ENCODE measurements around the gene STX8. TPM values are rescaled to one million over a fixed set of nuclear protein-coding genes. Genes with fewer than 3 reads are reported as not detected.
A peak's percentile ranks its signal among the peaks of the same experiment; 100 is the strongest.

STX8 gene
- polyA plus RNA-seq, 1 experiment = 103 TPM

DNA sequence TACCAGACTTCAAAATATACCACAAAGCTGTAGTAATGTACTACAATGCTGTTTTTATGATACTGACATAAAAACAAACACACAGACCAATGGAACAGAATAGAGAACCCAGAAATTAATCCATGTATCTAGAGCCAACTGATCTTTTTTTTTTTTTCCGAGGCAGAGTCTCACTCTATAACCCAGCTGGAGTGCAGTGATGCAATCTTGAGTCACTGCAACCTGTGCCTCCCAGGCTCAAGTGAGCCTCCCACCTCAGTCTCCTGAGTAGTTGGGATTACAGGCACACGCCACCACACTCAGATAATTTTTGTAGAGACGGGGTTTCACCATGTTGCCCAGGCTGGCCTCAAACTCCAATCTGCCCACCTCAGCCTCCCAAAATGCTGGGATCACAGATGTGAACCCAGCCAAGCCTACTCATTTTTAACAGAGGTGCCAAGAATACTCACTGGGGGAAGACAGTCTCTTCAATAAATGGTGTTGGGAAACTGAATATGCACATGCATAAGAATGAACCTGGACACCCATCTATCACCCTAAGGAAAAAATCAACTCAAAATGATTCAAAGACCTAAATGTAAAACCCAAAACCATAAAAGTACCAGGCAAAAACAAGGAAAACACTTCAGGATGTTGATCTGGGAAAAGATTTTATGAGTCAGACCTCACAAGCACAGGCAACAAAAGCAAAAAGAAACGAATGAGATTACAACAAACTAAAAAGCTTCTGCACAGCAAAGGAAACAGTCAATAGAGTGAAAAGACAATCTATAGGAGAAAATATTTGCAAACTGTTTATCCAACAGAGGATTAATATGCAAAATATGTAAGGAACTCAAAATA lies 63.1 kb downstream of the STX8 start:
- DNase-seq (ENCODE audit: low read depth, low spot score) = peak; percentile 23
- ChIA-PET CTCF (interaction anchor here (1.2 kb wide), 1 partner anchor 10 kb away, joined by 6 read pairs; no protein-coding TSS in a partner anchor), POLR2A (no interaction called here)
- Histone ChIP-seq H3K27ac (ENCODE audit: low read depth, low read length) (no peak overlapping the region), H3K9me3 (ENCODE audit: control insufficient read depth, insufficient read depth, low read length) (peaks cover 10% of the 10 kb centered on the region), H3K27me3 (ENCODE audit: control insufficient read depth, insufficient read depth, low read length) (no peaks in the 10 kb centered on the region), H3K4me3 (ENCODE audit: low read depth, low read length) (no peak overlapping the region)
- TF ChIP-seq CTCF (IDR thresholded peaks at IDR 0.05; ENCODE audit: low read depth, low read length) = no peak

- ChIA-PET POLR2A (no interaction called here), CTCF (no interaction called here)
- H3K4me3 ChIP-seq (ENCODE audit: low read depth, low read length) = no peak overlapping the region
- no peak for TF ChIP-seq CTCF (IDR thresholded peaks at IDR 0.05; ENCODE audit: low read depth, low read length)
- peaks cover 18% of the 10 kb centered on the region for H3K9me3 ChIP-seq (ENCODE audit: control insufficient read depth, insufficient read depth, low read length)
- DNase-seq (ENCODE audit: low read depth, low spot score) = no peak
- no peak overlapping the region for H3K27ac ChIP-seq (ENCODE audit: low read depth, low read length)
- no peaks in the 10 kb centered on the region for H3K27me3 ChIP-seq (ENCODE audit: control insufficient read depth, insufficient read depth, low read length)
Observed at GRCh38 chr17:9509236-9509816, 66.3 kb downstream of the STX8 start.

- H3K4me3 ChIP-seq (ENCODE audit: low read depth, low read length) = no peak overlapping the region
- POLR2A ChIA-PET = no interaction called here
- H3K27ac ChIP-seq (ENCODE audit: low read depth, low read length) = no peak overlapping the region
- CTCF ChIA-PET = no interaction called here
- no peak for DNase-seq (ENCODE audit: low read depth, low spot score)
- H3K9me3 ChIP-seq (ENCODE audit: control insufficient read depth, insufficient read depth, low read length) = no peaks in the 10 kb centered on the region
- no peaks in the 10 kb centered on the region for H3K27me3 ChIP-seq (ENCODE audit: control insufficient read depth, insufficient read depth, low read length)
- TF ChIP-seq CTCF (IDR thresholded peaks at IDR 0.05; ENCODE audit: low read depth, low read length) = no peak
Observed at GRCh38 chr17:9499041-9499440, 76.6 kb downstream of the STX8 start.

- Histone ChIP-seq H3K27me3 (ENCODE audit: control insufficient read depth, insufficient read depth, low read length) (no peaks in the 10 kb centered on the region), H3K27ac (ENCODE audit: low read depth, low read length) (no peak overlapping the region), H3K9me3 (ENCODE audit: control insufficient read depth, insufficient read depth, low read length) (no peaks in the 10 kb centered on the region), H3K4me3 (ENCODE audit: low read depth, low read length) (no peak overlapping the region)
- TF ChIP-seq CTCF (IDR thresholded peaks at IDR 0.05; ENCODE audit: low read depth, low read length) = no peak
- DNase-seq (ENCODE audit: low read depth, low spot score) = no peak
- ChIA-PET CTCF (no interaction called here), POLR2A (no interaction called here)
Observed at GRCh38 chr17:9498490-9498889, 77.1 kb downstream of the STX8 start.

DNA sequence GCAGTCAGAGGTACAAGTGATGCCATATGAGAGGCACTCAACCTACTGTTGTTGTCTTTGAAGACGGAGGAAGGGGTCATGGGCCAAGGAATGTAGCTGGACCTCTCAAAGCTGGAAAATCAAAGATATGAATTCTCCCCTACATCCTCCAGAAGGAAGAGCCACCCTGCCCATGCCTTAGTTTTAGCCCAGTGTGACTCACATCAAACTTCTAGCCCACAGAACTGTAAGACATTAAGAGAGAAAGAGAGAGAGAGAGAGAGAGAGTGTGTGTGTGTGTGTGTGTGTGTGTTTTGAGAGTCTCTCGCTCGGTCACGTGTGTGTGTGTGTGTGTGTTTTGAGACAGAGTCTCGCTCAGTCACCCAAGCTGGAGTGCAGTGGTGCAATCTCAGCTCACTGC lies 87.1 kb downstream of the STX8 start:
- TF ChIP-seq CTCF (IDR thresholded peaks at IDR 0.05; ENCODE audit: low read depth, low read length) = no peak
- DNase-seq (ENCODE audit: low read depth, low spot score) = no peak
- H3K9me3 ChIP-seq (ENCODE audit: control insufficient read depth, insufficient read depth, low read length) = no peaks in the 10 kb centered on the region
- H3K27ac ChIP-seq (ENCODE audit: low read depth, low read length) = no peak overlapping the region
- no peaks in the 10 kb centered on the region for H3K27me3 ChIP-seq (ENCODE audit: control insufficient read depth, insufficient read depth, low read length)
- no peak overlapping the region for H3K4me3 ChIP-seq (ENCODE audit: low read depth, low read length)
- POLR2A ChIA-PET = no interaction called here
- CTCF ChIA-PET = interaction anchor here (0.6 kb wide), 1 partner anchor 14 kb away, joined by 5 read pairs; no protein-coding TSS in a partner anchor
